Smooth muscle cell (in vitro differentiated cells): ENCODE results near the gene TOX2. TPM values are rescaled to one million over a fixed set of nuclear protein-coding genes. Genes with fewer than 3 reads are reported as not detected.

Source experiments
- DNase-seq: peaks from one replicate; lab custom pipeline; 2025; ENCODE audit not compliant: unreplicated experiment; lab: John Stamatoyannopoulos, UW
- H2AFZ ChIP-seq: fragments of 200-600 bp; sonication (generic); 2 replicates; pipeline ENCODE4 v1.6.0; 2016; ENCODE audit warnings: antibody characterized with exemption, low read depth, mild to moderate bottlenecking
- H3F3A ChIP-seq: fragments of 200-600 bp; sonication (generic); 2 replicates; pipeline ENCODE4 v1.6.0; 2017; ENCODE audit warnings: antibody characterized with exemption, low read depth
- H3K27ac ChIP-seq: fragments of 200-600 bp; sonication (generic); 2 replicates; pipeline ENCODE4 v1.5.1; 2016; ENCODE audit warnings: low read depth, mild to moderate bottlenecking
- H3K27me3 ChIP-seq: fragments of 200-600 bp; sonication (generic); 2 replicates; pipeline ENCODE4 v1.6.1; 2016; ENCODE audit warnings: low read depth, mild to moderate bottlenecking
- H3K36me3 ChIP-seq: fragments of 200-600 bp; sonication (generic); 2 replicates; pipeline ENCODE4 v1.5.1; 2016; ENCODE audit warnings: low read depth
- H3K4me1 ChIP-seq: fragments of 200-600 bp; sonication (generic); 2 replicates; pipeline ENCODE4 v1.5.1; 2016; ENCODE audit warnings: low read depth
- H3K4me2 ChIP-seq: fragments of 200-600 bp; sonication (generic); 2 replicates; pipeline ENCODE4 v1.6.0; 2016; ENCODE audit warnings: mild to moderate bottlenecking
- H3K4me3 ChIP-seq: fragments of 200-600 bp; sonication (generic); 2 replicates; pipeline ENCODE4 v1.5.1; 2016; ENCODE audit warnings: mild to moderate bottlenecking
- H3K79me2 ChIP-seq: fragments of 200-600 bp; sonication (generic); 2 replicates; pipeline ENCODE4 v1.6.0; 2016; ENCODE audit warnings: low read depth, mild to moderate bottlenecking
- H3K9ac ChIP-seq: fragments of 200-600 bp; sonication (generic); 2 replicates; pipeline ENCODE4 v1.6.0; 2016; ENCODE audit warnings: low read depth
- H3K9me3 ChIP-seq: fragments of 200-600 bp; sonication (generic); replicated peaks from 2 replicates; pipeline ENCODE4 v1.5.1; 2016; ENCODE audit warnings: low read depth
- H4K20me1 ChIP-seq: fragments of 200-600 bp; sonication (generic); 2 replicates; pipeline ENCODE4 v1.6.0; 2016; ENCODE audit warnings: low read depth
- WGBS: methylation state at CpG from one replicate; pipeline ENCODE4 v1.1.7; 2016; ENCODE audit warnings: low lambda C conversion rate; 5-methylcytosine and 5-hydroxymethylcytosine counted together
- polyA plus RNA-seq: library from polyadenylated mRNA; unstranded; fragments of >200 nt; fragmentation: Nextera tagmentation; extraction: Ambion mirVana; gene quantifications from 2 replicates; pipeline ENCODE4 v1.2.1, GENCODE V29; 2016
- total RNA-seq: library from RNA; depleted of rRNA; stranded (reverse); fragments of >200 nt; gene quantifications from 2 replicates; pipeline ENCODE4 v1.2.3, GENCODE V29; 2014
- TF ChIP-seq, protein P1 (sequence below): fragments of 200-600 bp; sonication (generic); IDR thresholded peaks from 2 replicates; pipeline ENCODE4 v1.5.1; 2017; ENCODE audit warnings: borderline replicate concordance, mild to moderate bottlenecking, antibody characterized with exemption; ENCODE audit not compliant: insufficient read depth, poor library complexity, severe bottlenecking

Gene TOX2
- total and polyA plus RNA-seq, 2 experiments from 2014 or later, result 1.1 to 3.8 TPM

DNA sequence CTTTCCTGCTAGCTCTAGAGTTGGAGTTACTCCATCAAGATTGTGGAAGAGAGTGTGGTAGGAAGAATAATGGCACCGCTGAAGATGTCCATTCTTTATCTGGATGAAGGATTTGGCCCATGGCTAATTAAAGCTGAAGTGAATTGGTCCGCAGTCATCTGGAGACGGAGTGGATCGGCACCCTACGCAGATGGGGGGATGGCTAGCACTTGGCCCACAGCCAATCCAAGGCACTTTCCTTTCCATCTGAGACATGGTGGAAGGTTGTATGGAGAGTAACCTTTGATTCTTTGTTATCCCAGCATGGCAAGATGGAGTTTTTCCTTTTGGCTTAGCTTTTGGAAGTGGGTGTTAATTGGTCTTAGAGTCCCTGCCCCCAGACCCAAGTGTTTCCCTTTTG lies 184.0 kb downstream of the TOX2 start:
- Histone ChIP-seq H3K27ac (no peak overlapping the region), H4K20me1 (no peaks in the 10 kb centered on the region), H3K4me1 (no peaks in the 10 kb centered on the region), H3F3A (no peaks in the 10 kb centered on the region), H3K9ac (no peak overlapping the region), H3K4me3 (no peak overlapping the region), H3K36me3 (no peaks in the 10 kb centered on the region), H3K4me2 (no peak overlapping the region), H3K9me3 (peaks cover 4% of the 10 kb centered on the region), H3K79me2 (no peaks in the 10 kb centered on the region), H3K27me3 (peaks cover 6% of the 10 kb centered on the region), H2AFZ (no peak overlapping the region)
- DNase-seq, result no peak
- TF ChIP-seq, protein P1, sequence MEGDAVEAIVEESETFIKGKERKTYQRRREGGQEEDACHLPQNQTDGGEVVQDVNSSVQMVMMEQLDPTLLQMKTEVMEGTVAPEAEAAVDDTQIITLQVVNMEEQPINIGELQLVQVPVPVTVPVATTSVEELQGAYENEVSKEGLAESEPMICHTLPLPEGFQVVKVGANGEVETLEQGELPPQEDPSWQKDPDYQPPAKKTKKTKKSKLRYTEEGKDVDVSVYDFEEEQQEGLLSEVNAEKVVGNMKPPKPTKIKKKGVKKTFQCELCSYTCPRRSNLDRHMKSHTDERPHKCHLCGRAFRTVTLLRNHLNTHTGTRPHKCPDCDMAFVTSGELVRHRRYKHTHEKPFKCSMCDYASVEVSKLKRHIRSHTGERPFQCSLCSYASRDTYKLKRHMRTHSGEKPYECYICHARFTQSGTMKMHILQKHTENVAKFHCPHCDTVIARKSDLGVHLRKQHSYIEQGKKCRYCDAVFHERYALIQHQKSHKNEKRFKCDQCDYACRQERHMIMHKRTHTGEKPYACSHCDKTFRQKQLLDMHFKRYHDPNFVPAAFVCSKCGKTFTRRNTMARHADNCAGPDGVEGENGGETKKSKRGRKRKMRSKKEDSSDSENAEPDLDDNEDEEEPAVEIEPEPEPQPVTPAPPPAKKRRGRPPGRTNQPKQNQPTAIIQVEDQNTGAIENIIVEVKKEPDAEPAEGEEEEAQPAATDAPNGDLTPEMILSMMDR, result no peak
- WGBS, result 94% methylated on average over 5 of the region's 5 CpGs

DNA sequence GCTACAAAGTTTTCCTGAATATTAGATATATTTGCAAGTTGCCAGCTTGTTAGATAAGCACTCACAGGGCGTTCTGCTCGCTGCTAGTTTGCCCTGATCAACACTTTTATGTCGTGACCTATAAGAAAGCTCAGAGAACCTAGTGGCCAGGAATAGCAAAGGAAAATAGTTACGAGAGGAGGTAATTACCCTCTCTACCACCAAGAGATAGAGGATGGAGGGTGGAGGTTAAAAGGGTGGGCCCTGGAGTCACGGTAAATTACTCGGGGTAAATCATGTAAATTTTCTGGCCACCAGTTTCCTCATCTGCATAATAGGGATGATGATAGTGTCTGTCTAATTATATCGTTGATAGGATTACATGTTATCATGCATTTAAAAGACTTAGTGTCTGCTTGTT lies 185.2 kb downstream of the TOX2 start:
- Histone ChIP-seq H3K36me3 (no peaks in the 10 kb centered on the region), H3K79me2 (no peaks in the 10 kb centered on the region), H2AFZ (no peak overlapping the region), H3K4me1 (no peaks in the 10 kb centered on the region), H3K27me3 (peaks cover 6% of the 10 kb centered on the region), H3K27ac (no peak overlapping the region), H3K9me3 (peaks cover 4% of the 10 kb centered on the region), H3F3A (no peaks in the 10 kb centered on the region), H3K9ac (no peak overlapping the region), H4K20me1 (no peaks in the 10 kb centered on the region), H3K4me2 (no peak overlapping the region), H3K4me3 (no peak overlapping the region)
- 71% methylated on average over 7 of the region's 7 CpGs for WGBS
- TF ChIP-seq, protein P1, result no peak
- no peak for DNase-seq

DNA sequence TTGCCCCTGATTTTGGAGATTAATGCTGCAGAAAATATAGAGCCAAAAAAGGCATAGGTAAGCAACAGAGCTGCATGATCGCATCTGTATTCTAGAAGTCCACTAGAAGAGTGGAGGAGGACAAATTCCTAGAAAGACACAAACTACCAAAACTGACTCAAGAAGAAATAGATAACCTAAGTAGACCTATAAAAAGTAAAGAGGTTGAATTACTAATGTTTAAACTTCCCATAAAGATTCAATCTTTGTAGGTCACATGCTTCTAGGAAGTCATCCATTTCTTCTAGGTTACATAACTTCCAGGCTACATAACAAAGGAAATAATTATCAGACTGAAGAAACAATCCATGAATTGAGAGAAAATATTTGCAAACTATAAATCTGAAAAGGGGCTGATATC lies 187.9 kb downstream of the TOX2 start:
- no peak for DNase-seq
- WGBS, result 97% methylated on average over 1 of the region's 1 CpG
- no peak overlapping the region for H3K4me2 ChIP-seq
- H3F3A ChIP-seq, result no peaks in the 10 kb centered on the region
- H3K79me2 ChIP-seq, result no peaks in the 10 kb centered on the region
- no peak overlapping the region for H2AFZ ChIP-seq
- H3K36me3 ChIP-seq, result no peaks in the 10 kb centered on the region
- H3K9ac ChIP-seq, result no peak overlapping the region
- TF ChIP-seq, protein P1, result no peak
- H3K27ac ChIP-seq, result no peak overlapping the region
- H3K4me3 ChIP-seq, result no peak overlapping the region
- H3K9me3 ChIP-seq, result peaks cover 4% of the 10 kb centered on the region
- no peaks in the 10 kb centered on the region for H3K4me1 ChIP-seq
- no peaks in the 10 kb centered on the region for H4K20me1 ChIP-seq
- H3K27me3 ChIP-seq, result peaks cover 12% of the 10 kb centered on the region

DNA sequence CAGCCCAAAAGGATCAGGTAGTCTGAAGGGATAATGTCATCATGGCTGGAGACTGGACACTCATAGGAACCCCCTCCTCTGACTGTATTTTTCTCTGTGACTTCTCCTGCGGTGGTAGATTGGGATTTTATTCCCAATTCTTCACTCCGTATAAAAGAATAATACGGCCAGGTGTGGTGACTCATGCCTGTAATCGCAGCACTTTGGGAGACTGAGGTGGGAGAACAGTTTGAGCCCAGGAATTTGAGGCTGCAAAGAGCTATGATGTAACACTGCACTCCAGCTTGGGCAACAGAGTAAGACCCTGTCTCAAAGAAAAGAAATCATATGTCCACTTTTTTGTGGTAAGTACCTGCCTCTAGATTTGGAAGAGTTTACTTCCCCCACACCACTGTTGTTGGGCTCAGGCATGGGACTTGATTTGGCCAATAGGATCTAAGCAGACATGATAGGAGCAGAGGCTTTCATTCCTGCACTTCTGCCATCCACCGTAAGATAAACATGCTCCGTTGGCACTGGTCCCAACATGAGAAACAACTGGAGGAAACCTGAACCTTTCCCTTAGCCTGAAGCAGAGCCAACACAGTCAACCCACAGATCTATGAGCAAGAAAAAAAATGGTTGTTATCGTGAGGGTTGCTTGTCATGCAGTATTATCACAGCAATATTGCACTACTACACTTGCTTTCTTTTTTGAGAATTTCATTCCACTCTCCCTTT lies 190.3 kb downstream of the TOX2 start:
- Histone ChIP-seq H3K27me3 (peaks cover 12% of the 10 kb centered on the region), H3K4me3 (no peak overlapping the region), H3K4me1 (no peaks in the 10 kb centered on the region), H3K27ac (no peak overlapping the region), H3K36me3 (no peaks in the 10 kb centered on the region), H3K79me2 (no peaks in the 10 kb centered on the region), H4K20me1 (no peaks in the 10 kb centered on the region), H3K9me3 (peaks cover 4% of the 10 kb centered on the region), H3K4me2 (no peak overlapping the region), H3F3A (no peaks in the 10 kb centered on the region), H3K9ac (no peak overlapping the region), H2AFZ (no peak overlapping the region)
- TF ChIP-seq, protein P1, result no peak
- no peak for DNase-seq
- 77% methylated on average over 7 of the region's 7 CpGs for WGBS
